Mesendoderm (in vitro differentiated cells): Measurements from ENCODE around the gene DCAF17.

ENCODE experiments used
- DNase-seq: peaks from one replicate; pipeline ENCODE4 v3.0.0; 2013
- H2AK5ac ChIP-seq: 2 replicates; pipeline ENCODE4 v1.6.1; 2013; ENCODE audit warnings: low read length, inconsistent platforms
- H2BK120ac ChIP-seq: 2 replicates; pipeline ENCODE4 v1.6.1; 2013; ENCODE audit warnings: low read depth, mild to moderate bottlenecking, low read length, moderate library complexity, mixed read lengths
- H2BK15ac ChIP-seq: replicated peaks from 2 replicates; pipeline ENCODE4 v1.6.1; 2013; ENCODE audit warnings: low read depth, mild to moderate bottlenecking, moderate library complexity
- H2BK5ac ChIP-seq: 2 replicates; pipeline ENCODE4 v1.6.1; 2013; ENCODE audit warnings: low read length, inconsistent platforms
- H3K18ac ChIP-seq: 2 replicates; pipeline ENCODE4 v1.6.1; 2013; ENCODE audit warnings: mild to moderate bottlenecking, low read length, mixed read lengths
- H3K23ac ChIP-seq: one replicate; pipeline ENCODE4 v1.6.1; 2013; ENCODE audit warnings: low read length
- H3K27ac ChIP-seq: 2 replicates; pipeline ENCODE4 v1.5.1; 2013; ENCODE audit warnings: low read depth, mild to moderate bottlenecking, inconsistent platforms, low read length, moderate library complexity
- H3K27me3 ChIP-seq: 2 replicates; pipeline ENCODE4 v1.6.1; 2013; ENCODE audit warnings: low read length, control low read depth, mild to moderate bottlenecking, inconsistent platforms; ENCODE audit not compliant: insufficient read depth, poor library complexity
- H3K36me3 ChIP-seq: 2 replicates; pipeline ENCODE4 v1.6.1; 2013; ENCODE audit warnings: low read length, inconsistent platforms; ENCODE audit not compliant: control insufficient read depth, insufficient read depth
- H3K4ac ChIP-seq: one replicate; pipeline ENCODE4 v1.6.1; 2013; ENCODE audit warnings: low read depth, mild to moderate bottlenecking, low read length, moderate library complexity
- H3K4me1 ChIP-seq: 2 replicates; pipeline ENCODE4 v1.6.1; 2013; ENCODE audit warnings: low read depth, low read length, inconsistent platforms; ENCODE audit not compliant: control insufficient read depth
- H3K4me2 ChIP-seq: 2 replicates; pipeline ENCODE4 v1.6.1; 2013; ENCODE audit warnings: low read length
- H3K4me3 ChIP-seq: 2 replicates; pipeline ENCODE4 v1.5.1; 2013; ENCODE audit warnings: mild to moderate bottlenecking, low read length
- H3K56ac ChIP-seq: one replicate; pipeline ENCODE4 v1.6.1; 2013; ENCODE audit warnings: low read length
- H3K79me1 ChIP-seq: 2 replicates; pipeline ENCODE4 v1.6.1; 2013; ENCODE audit warnings: low read length, inconsistent platforms
- H3K79me2 ChIP-seq: 2 replicates; pipeline ENCODE4 v1.6.1; 2013; ENCODE audit warnings: mild to moderate bottlenecking, low read length; ENCODE audit not compliant: control insufficient read depth, insufficient read depth
- H3K9ac ChIP-seq: 2 replicates; pipeline ENCODE4 v1.6.1; 2013; ENCODE audit warnings: low read length, inconsistent platforms
- H4K5ac ChIP-seq: one replicate; pipeline ENCODE4 v1.6.1; 2013; ENCODE audit warnings: low read length
- H4K8ac ChIP-seq: one replicate; pipeline ENCODE4 v1.6.1; 2013; ENCODE audit warnings: low read depth, mild to moderate bottlenecking, control low read depth, low read length, moderate library complexity
- WGBS: extraction: QIAGEN DNeasy Blood & Tissue Kit; methylation state at CpG from one replicate; pipeline ENCODE4 v1.1.7; 2013; ENCODE audit warnings: low lambda C conversion rate, missing lambda C conversion rate; ENCODE audit not compliant: insufficient coverage; ENCODE audit errors: extremely low coverage; 5-methylcytosine and 5-hydroxymethylcytosine counted together

The DCAF17 gene

GRCh38 chr2:171514908-171515582 lies 81.0 kb downstream of the DCAF17 start:
- H3K4ac ChIP-seq, result no peak overlapping the region
- no peaks in the 10 kb centered on the region for H3K79me1 ChIP-seq
- no peak overlapping the region for H2BK120ac ChIP-seq
- H3K79me2 ChIP-seq, result no peaks in the 10 kb centered on the region
- no peaks in the 10 kb centered on the region for H3K27me3 ChIP-seq
- no peak overlapping the region for H2BK5ac ChIP-seq
- no peak overlapping the region for H3K56ac ChIP-seq
- no peak overlapping the region for H2AK5ac ChIP-seq
- no peaks in the 10 kb centered on the region for H3K36me3 ChIP-seq
- no peak overlapping the region for H3K23ac ChIP-seq
- no peak overlapping the region for H4K5ac ChIP-seq
- H3K4me1 ChIP-seq, result no peaks in the 10 kb centered on the region
- H2BK15ac ChIP-seq, result no peak overlapping the region
- H4K8ac ChIP-seq, result no peak overlapping the region
- H3K4me3 ChIP-seq, result no peak overlapping the region
- H3K4me2 ChIP-seq, result no peak overlapping the region
- WGBS, result no CpG with 5 or more reads among the region's 3 CpGs
- no peak overlapping the region for H3K9ac ChIP-seq
- no peak overlapping the region for H3K27ac ChIP-seq
- no peak overlapping the region for H3K18ac ChIP-seq
- peak; percentile 45 for DNase-seq

- Histone ChIP-seq H3K36me3 (no peaks in the 10 kb centered on the region), H3K27me3 (no peaks in the 10 kb centered on the region), H3K4me1 (no peaks in the 10 kb centered on the region), H3K79me1 (no peaks in the 10 kb centered on the region), H3K4ac (no peak overlapping the region), H4K8ac (no peak overlapping the region), H2BK15ac (no peak overlapping the region), H3K4me2 (no peak overlapping the region), H2BK5ac (no peak overlapping the region), H3K56ac (no peak overlapping the region), H3K23ac (no peak overlapping the region), H2BK120ac (no peak overlapping the region), H3K18ac (peak overlapping the region; percentile 47), H3K4me3 (no peak overlapping the region), H4K5ac (no peak overlapping the region), H3K79me2 (no peaks in the 10 kb centered on the region), H3K9ac (no peak overlapping the region), H2AK5ac (no peak overlapping the region), H3K27ac (no peak overlapping the region)
- no CpG with 5 or more reads among the region's 6 CpGs for WGBS
- DNase-seq, result peak; percentile 41
Observed at GRCh38 chr2:171515672-171516298, 81.8 kb downstream of the DCAF17 start.

GRCh38 chr2:171516793-171517192 lies 82.8 kb downstream of the DCAF17 start:
- Histone ChIP-seq H3K79me2 (no peaks in the 10 kb centered on the region), H3K79me1 (no peaks in the 10 kb centered on the region), H3K36me3 (no peaks in the 10 kb centered on the region), H4K8ac (no peak overlapping the region), H3K4me3 (no peak overlapping the region), H3K4me1 (peaks cover 2% of the 10 kb centered on the region), H2AK5ac (no peak overlapping the region), H3K27me3 (no peaks in the 10 kb centered on the region), H3K23ac (no peak overlapping the region), H3K27ac (no peak overlapping the region), H3K18ac (no peak overlapping the region), H3K4ac (no peak overlapping the region), H2BK120ac (no peak overlapping the region), H3K9ac (no peak overlapping the region), H4K5ac (no peak overlapping the region), H2BK5ac (no peak overlapping the region), H3K56ac (no peak overlapping the region), H2BK15ac (no peak overlapping the region), H3K4me2 (no peak overlapping the region)
- WGBS, result no CpG with 5 or more reads among the region's 5 CpGs
- DNase-seq, result no peak

- H3K9ac ChIP-seq, result no peak overlapping the region
- H4K5ac ChIP-seq, result no peak overlapping the region
- no peak overlapping the region for H2AK5ac ChIP-seq
- peaks cover 8% of the 10 kb centered on the region for H3K79me2 ChIP-seq
- no peaks in the 10 kb centered on the region for H3K36me3 ChIP-seq
- H4K8ac ChIP-seq, result no peak overlapping the region
- no peak overlapping the region for H3K56ac ChIP-seq
- H3K18ac ChIP-seq, result no peak overlapping the region
- H3K4me3 ChIP-seq, result no peak overlapping the region
- no CpG with 5 or more reads among the region's 5 CpGs for WGBS
- H2BK15ac ChIP-seq, result no peak overlapping the region
- H3K27me3 ChIP-seq, result no peaks in the 10 kb centered on the region
- H3K23ac ChIP-seq, result no peak overlapping the region
- no peak overlapping the region for H3K4ac ChIP-seq
- H3K4me2 ChIP-seq, result no peak overlapping the region
- peaks cover 2% of the 10 kb centered on the region for H3K79me1 ChIP-seq
- H3K4me1 ChIP-seq, result peaks cover 6% of the 10 kb centered on the region
- H2BK5ac ChIP-seq, result no peak overlapping the region
- no peak overlapping the region for H3K27ac ChIP-seq
- no peak for DNase-seq
- no peak overlapping the region for H2BK120ac ChIP-seq
Observed at GRCh38 chr2:171520471-171520870, 86.4 kb downstream of the DCAF17 start.

- H2BK5ac ChIP-seq, result no peak overlapping the region
- no peak overlapping the region for H2BK120ac ChIP-seq
- no peak for DNase-seq
- no peak overlapping the region for H3K27ac ChIP-seq
- H3K4me2 ChIP-seq, result peak overlapping the region; percentile 97
- H2AK5ac ChIP-seq, result no peak overlapping the region
- H3K23ac ChIP-seq, result no peak overlapping the region
- no peak overlapping the region for H2BK15ac ChIP-seq
- H3K4me3 ChIP-seq, result peak overlapping the region; percentile 56
- no peak overlapping the region for H4K8ac ChIP-seq
- no peak overlapping the region for H4K5ac ChIP-seq
- no CpG with 5 or more reads among the region's 5 CpGs for WGBS
- H3K56ac ChIP-seq, result peak overlapping the region; percentile 92
- H3K79me2 ChIP-seq, result peaks cover 8% of the 10 kb centered on the region
- H3K4me1 ChIP-seq, result peaks cover 6% of the 10 kb centered on the region
- H3K27me3 ChIP-seq, result no peaks in the 10 kb centered on the region
- peaks cover 2% of the 10 kb centered on the region for H3K79me1 ChIP-seq
- H3K9ac ChIP-seq, result peak overlapping the region; percentile 71
- H3K4ac ChIP-seq, result no peak overlapping the region
- no peaks in the 10 kb centered on the region for H3K36me3 ChIP-seq
- H3K18ac ChIP-seq, result peak overlapping the region; percentile 60
Observed at GRCh38 chr2:171521361-171522051, 87.5 kb downstream of the DCAF17 start.
